Progenitor cell of endocrine pancreas (in vitro differentiated cells): ENCODE measurements around the gene MYRIP. TPM values are rescaled to one million over a fixed set of nuclear protein-coding genes. Genes with fewer than 3 reads are reported as not detected.

Experiments used
- DNase-seq: peaks from one replicate; pipeline ENCODE4 v3.0.0; 2021; ENCODE audit warnings: low spot score; ENCODE audit not compliant: unreplicated experiment
- H3K27ac Mint-ChIP-seq: 2 replicates; pipeline ENCODE4 v1.8.0; 2021; ENCODE audit warnings: mild to moderate bottlenecking, moderate library complexity, mixed read lengths
- H3K27me3 Mint-ChIP-seq: 2 replicates; pipeline ENCODE4 v1.8.0; 2021; ENCODE audit warnings: mixed read lengths
- H3K36me3 Mint-ChIP-seq: 2 replicates; pipeline ENCODE4 v1.8.0; 2022; ENCODE audit warnings: mixed read lengths; ENCODE audit not compliant: insufficient read depth
- H3K4me1 Mint-ChIP-seq: 2 replicates; pipeline ENCODE4 v1.8.0; 2021; ENCODE audit warnings: low read depth, mixed read lengths
- H3K4me3 Mint-ChIP-seq: 2 replicates; pipeline ENCODE4 v1.8.0; 2021; ENCODE audit warnings: low read depth, mild to moderate bottlenecking, moderate library complexity, mixed read lengths
- H3K9me3 Mint-ChIP-seq: 2 replicates; pipeline ENCODE4 v1.8.0; 2021; ENCODE audit warnings: low read depth, mixed read lengths
- CTCF ChIP-seq: fragments of 200-600 bp; sonication (generic); IDR thresholded peaks from one replicate; pipeline ENCODE4 v1.5.0; 2021; ENCODE audit warnings: antibody characterized with exemption, mild to moderate bottlenecking; ENCODE audit not compliant: unreplicated experiment
- total RNA-seq: library from RNA; stranded (reverse); gene quantifications from 2 replicates; pipeline ENCODE4 v1.2.1, GENCODE V29; 2021

Gene MYRIP
- total RNA-seq, 1 donor from 2014 or later: 0.57 TPM

- Mint-ChIP-seq H3K4me1 (no peaks in the 10 kb centered on the region), H3K9me3 (peaks cover 12% of the 10 kb centered on the region), H3K27me3 (no peaks in the 10 kb centered on the region), H3K4me3 (no peak overlapping the region), H3K36me3 (peaks cover 1% of the 10 kb centered on the region), H3K27ac (no peak overlapping the region)
- DNase-seq: no peak
- no peak for TF ChIP-seq CTCF
Measured at GRCh38 chr3:40162616-40163015, 353.2 kb downstream of the MYRIP start.

GRCh38 chr3:40166997-40167396 lies 357.6 kb downstream of the MYRIP start:
- no peaks in the 10 kb centered on the region for H3K9me3 Mint-ChIP-seq
- no peaks in the 10 kb centered on the region for H3K36me3 Mint-ChIP-seq
- no peak overlapping the region for H3K4me3 Mint-ChIP-seq
- H3K27me3 Mint-ChIP-seq: peaks cover 3% of the 10 kb centered on the region
- no peak for DNase-seq
- no peak overlapping the region for H3K27ac Mint-ChIP-seq
- no peaks in the 10 kb centered on the region for H3K4me1 Mint-ChIP-seq
- TF ChIP-seq CTCF: peak; percentile 23

DNA sequence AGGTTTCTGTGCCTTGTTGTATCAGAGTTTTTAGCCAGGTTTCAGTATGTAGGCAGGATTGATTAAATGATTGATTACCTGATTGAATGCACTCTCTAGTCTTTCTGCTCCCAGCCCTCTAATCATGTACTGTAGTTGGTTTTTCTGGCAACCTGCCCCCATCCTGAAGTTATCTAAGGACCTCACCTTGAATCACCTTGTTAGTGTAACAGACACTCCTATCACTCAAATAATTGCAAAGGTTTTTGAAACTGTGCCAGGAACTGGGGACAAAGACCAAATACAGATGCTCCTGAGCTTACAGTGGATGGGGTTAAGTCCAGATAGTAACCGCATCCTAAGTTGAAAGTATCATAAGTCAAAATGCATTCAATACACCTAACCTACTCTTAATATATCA lies 358.5 kb downstream of the MYRIP start:
- Mint-ChIP-seq H3K36me3 (no peaks in the 10 kb centered on the region), H3K4me1 (no peaks in the 10 kb centered on the region), H3K4me3 (no peak overlapping the region), H3K27me3 (peaks cover 7% of the 10 kb centered on the region), H3K27ac (no peak overlapping the region), H3K9me3 (no peaks in the 10 kb centered on the region)
- no peak for DNase-seq
- TF ChIP-seq CTCF: no peak

DNA sequence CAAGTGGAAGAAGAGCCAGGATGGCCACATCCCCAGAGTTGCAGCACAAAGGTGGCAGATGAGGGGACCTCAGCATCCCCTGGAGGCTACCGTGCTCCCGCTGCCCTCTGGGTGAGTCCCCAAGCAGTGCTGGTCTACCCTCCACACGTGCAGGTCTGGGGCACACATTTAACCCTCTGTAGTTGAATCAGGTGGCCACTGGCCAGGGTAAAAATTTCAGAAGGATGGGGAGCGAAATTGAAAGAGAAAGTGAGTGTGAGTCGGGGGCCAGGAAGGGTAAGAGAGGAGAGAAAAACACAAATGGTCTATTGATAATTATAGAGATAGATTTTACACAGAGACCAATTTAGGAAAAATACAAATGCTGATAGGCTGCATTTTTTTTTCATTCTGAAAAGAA lies 360.6 kb downstream of the MYRIP start:
- no peak overlapping the region for H3K27ac Mint-ChIP-seq
- H3K4me3 Mint-ChIP-seq: no peak overlapping the region
- H3K9me3 Mint-ChIP-seq: no peaks in the 10 kb centered on the region
- H3K4me1 Mint-ChIP-seq: no peaks in the 10 kb centered on the region
- no peak for TF ChIP-seq CTCF
- H3K36me3 Mint-ChIP-seq: no peaks in the 10 kb centered on the region
- no peak for DNase-seq
- H3K27me3 Mint-ChIP-seq: peaks cover 7% of the 10 kb centered on the region

GRCh38 chr3:40170395-40170794 lies 361.0 kb downstream of the MYRIP start:
- no peak for TF ChIP-seq CTCF
- no peak for DNase-seq
- Mint-ChIP-seq H3K36me3 (no peaks in the 10 kb centered on the region), H3K4me1 (no peaks in the 10 kb centered on the region), H3K4me3 (no peak overlapping the region), H3K27ac (no peak overlapping the region), H3K9me3 (no peaks in the 10 kb centered on the region), H3K27me3 (peaks cover 7% of the 10 kb centered on the region)
